Posterior vena cava (tissue), 2 donors: ENCODE measurements around the gene MYO3B. TPM values are rescaled to one million over a fixed set of nuclear protein-coding genes. Genes with fewer than 3 reads are reported as not detected.

Experiments
- DNase-seq: peaks from one replicate; pipeline ENCODE4 v3.0.0-alpha.2; 2020; ENCODE audit warnings: low spot score
- intact Hi-C, 2 donors: fragments of 100-400 bp; cut with DNase I; formaldehyde crosslinking; loops; one replicate each; pipeline versions ENCODE4 v1.14.1 to v1.14.2; 2022 to 2023
- total RNA-seq, 2 donors: library from RNA; stranded (reverse); fragmentation: NEBNext Ultra II Directional; extraction: Animal tissue kit (Norgen Biotek cat#: 25700); gene quantifications; one replicate each; pipeline ENCODE4 v1.2.1, GENCODE V29; 2021
- donor health status: DM: yes; HTN: yes; CAD: no.
- donor health status: DM: yes; HTN: yes; CAD: no.

The MYO3B gene
- total RNA-seq, 2 donors from 2014 or later, result 0.05 TPM; not detected in 1

GRCh38 chr2:170227951-170228350 lies 50.0 kb downstream of the MYO3B start:
- intact Hi-C loops, result no loop called here
- DNase-seq, result no peak

GRCh38 chr2:170228429-170228828 lies 50.5 kb downstream of the MYO3B start:
- intact Hi-C loops, result no loop called here
- no peak for DNase-seq

GRCh38 chr2:170229125-170229524 lies 51.2 kb downstream of the MYO3B start:
- intact Hi-C loops, result no loop called here

GRCh38 chr2:170229744-170230143 lies 51.8 kb downstream of the MYO3B start:
- no peak for DNase-seq
- intact Hi-C loops, result no loop called here

More at GRCh38 chr2:170229125-170229524, 51.2 kb downstream of the MYO3B start:
- DNase-seq, result no peak

- DNase-seq, result no peak
- intact Hi-C loops, result no loop called here
Observed at GRCh38 chr2:170235860-170236679, 58.1 kb downstream of the MYO3B start.

GRCh38 chr2:170236680-170237047 lies 58.7 kb downstream of the MYO3B start:
- no peak for DNase-seq
- intact Hi-C loops, result no loop called here

GRCh38 chr2:170237572-170238120 lies 59.7 kb downstream of the MYO3B start:
- intact Hi-C loops, result no loop called here
- DNase-seq, result no peak

- DNase-seq, result no peak
- intact Hi-C loops, result no loop called here
Observed at GRCh38 chr2:170238776-170239175, 60.8 kb downstream of the MYO3B start.

- intact Hi-C loops, result no loop called here
Observed at GRCh38 chr2:170240629-170241028, 62.7 kb downstream of the MYO3B start.

GRCh38 chr2:170241756-170242155 lies 63.8 kb downstream of the MYO3B start:
- intact Hi-C loops, result no loop called here
- no peak for DNase-seq

More at GRCh38 chr2:170240629-170241028, 62.7 kb downstream of the MYO3B start:
- DNase-seq, result no peak

- intact Hi-C loops, result no loop called here
- no peak for DNase-seq
Observed at GRCh38 chr2:170243118-170243837, 65.3 kb downstream of the MYO3B start.

GRCh38 chr2:170243898-170244297 lies 66.0 kb downstream of the MYO3B start:
- no peak for DNase-seq
- intact Hi-C loops, result no loop called here

- intact Hi-C loops, result no loop called here
- no peak for DNase-seq
Observed at GRCh38 chr2:170244555-170244954, 66.6 kb downstream of the MYO3B start.

GRCh38 chr2:170245312-170245711 lies 67.4 kb downstream of the MYO3B start:
- intact Hi-C loops, result no loop called here

GRCh38 chr2:170247333-170247732 lies 69.4 kb downstream of the MYO3B start:
- no peak for DNase-seq
- intact Hi-C loops, result no loop called here

More at GRCh38 chr2:170245312-170245711, 67.4 kb downstream of the MYO3B start:
- DNase-seq, result no peak

- no peak for DNase-seq
- intact Hi-C loops, result no loop called here
Observed at GRCh38 chr2:170247882-170248393, 70.0 kb downstream of the MYO3B start.

- no peak for DNase-seq
- intact Hi-C loops, result no loop called here
Observed at GRCh38 chr2:170248574-170249393, 70.8 kb downstream of the MYO3B start.

- intact Hi-C loops, result no loop called here
- no peak for DNase-seq
Observed at GRCh38 chr2:170249761-170250160, 71.8 kb downstream of the MYO3B start.

- intact Hi-C loops, result no loop called here
- DNase-seq, result no peak
Observed at GRCh38 chr2:170250584-170250983, 72.6 kb downstream of the MYO3B start.
